ENCODE measurements around the gene GPC6.

DNA sequence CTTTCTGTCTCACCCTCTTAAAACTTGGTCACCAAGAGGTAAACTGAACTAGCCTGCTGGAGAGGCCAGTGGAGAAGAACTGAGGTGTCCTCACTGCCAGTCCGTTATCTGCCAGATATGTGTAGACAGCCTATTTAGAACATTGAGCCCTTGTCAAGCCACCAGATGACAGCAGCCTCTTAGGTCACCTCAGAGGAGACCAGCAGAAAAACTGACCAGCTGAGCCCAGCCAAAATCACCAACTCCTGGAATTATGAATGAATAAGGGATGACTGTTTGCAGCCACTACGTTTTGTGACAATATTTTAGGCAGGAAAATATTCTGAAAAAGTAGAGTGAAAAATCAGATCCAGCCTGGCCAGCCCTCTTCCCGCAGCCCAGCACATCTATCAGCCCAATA, 739.0 kb downstream of the GPC6 start:
- TF ChIP-seq POLR2A (IDR thresholded peaks at IDR 0.05): no peak
- TF ChIP-seq, protein P1, sequence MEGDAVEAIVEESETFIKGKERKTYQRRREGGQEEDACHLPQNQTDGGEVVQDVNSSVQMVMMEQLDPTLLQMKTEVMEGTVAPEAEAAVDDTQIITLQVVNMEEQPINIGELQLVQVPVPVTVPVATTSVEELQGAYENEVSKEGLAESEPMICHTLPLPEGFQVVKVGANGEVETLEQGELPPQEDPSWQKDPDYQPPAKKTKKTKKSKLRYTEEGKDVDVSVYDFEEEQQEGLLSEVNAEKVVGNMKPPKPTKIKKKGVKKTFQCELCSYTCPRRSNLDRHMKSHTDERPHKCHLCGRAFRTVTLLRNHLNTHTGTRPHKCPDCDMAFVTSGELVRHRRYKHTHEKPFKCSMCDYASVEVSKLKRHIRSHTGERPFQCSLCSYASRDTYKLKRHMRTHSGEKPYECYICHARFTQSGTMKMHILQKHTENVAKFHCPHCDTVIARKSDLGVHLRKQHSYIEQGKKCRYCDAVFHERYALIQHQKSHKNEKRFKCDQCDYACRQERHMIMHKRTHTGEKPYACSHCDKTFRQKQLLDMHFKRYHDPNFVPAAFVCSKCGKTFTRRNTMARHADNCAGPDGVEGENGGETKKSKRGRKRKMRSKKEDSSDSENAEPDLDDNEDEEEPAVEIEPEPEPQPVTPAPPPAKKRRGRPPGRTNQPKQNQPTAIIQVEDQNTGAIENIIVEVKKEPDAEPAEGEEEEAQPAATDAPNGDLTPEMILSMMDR (IDR thresholded peaks at IDR 0.05): no peak
